AG04449 (cell line): ENCODE data around the gene CPVL.

Experiments
- CTCF ChIA-PET: fragments of 350-600 bp; formaldehyde crosslinking; extraction: SDS; loops from one replicate; lab custom pipeline; 2021; ENCODE audit warnings: antibody characterized with exemption; lab: Yijun Ruan, JAX
- POLR2A ChIA-PET: fragments of 400-600, 350-600 bp; formaldehyde crosslinking; extraction: SDS; loops from one replicate; lab custom pipeline; 2020; ENCODE audit warnings: antibody characterized with exemption, inconsistent platforms; lab: Yijun Ruan, JAX
- DNase-seq: peaks from one replicate; pipeline ENCODE4 v3.0.0-alpha.2; 2010; ENCODE audit warnings: low read depth, low spot score
- H3K4me3 ChIP-seq: 2 replicates; pipeline ENCODE4 v1.5.1; 2011; ENCODE audit warnings: low read depth, mild to moderate bottlenecking, control low read depth, low read length
- TF ChIP-seq, protein P1 (sequence below): IDR thresholded peaks from one replicate; pipeline ENCODE4 v1.5.1; 2011; ENCODE audit warnings: mild to moderate bottlenecking, moderate library complexity, low read length, control low read depth, inconsistent platforms; ENCODE audit not compliant: insufficient read depth; ENCODE audit errors: missing control alignments

CPVL gene

DNA sequence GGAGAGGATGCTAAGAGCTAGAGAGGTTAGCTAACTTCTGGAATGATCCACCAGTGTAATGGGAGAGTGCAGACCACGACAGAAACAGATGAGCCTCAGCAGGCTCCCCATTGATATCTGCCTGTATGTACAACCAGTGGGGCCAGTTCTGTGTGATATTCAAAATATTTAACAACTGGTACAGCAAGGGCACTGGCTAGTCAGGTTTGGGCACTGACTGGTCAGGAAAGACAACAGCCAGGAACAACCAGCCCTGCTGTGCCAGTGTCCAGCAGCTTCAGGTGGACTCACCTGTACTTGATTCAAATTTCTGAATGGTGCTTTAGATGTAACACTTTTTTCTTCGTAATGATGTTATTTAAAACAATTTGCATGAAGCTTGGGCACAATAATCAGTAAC lies 182.3 kb downstream of the CPVL start:
- CTCF ChIA-PET: interaction anchor here (1.2 to 2.3 kb wide), 3 partner anchors 16 to 53 kb away, joined by 3 to 6 read pairs (median 5); no protein-coding TSS in a partner anchor
- H3K4me3 ChIP-seq: no peak overlapping the region
- no peak for DNase-seq
- POLR2A ChIA-PET: no interaction called here
- TF ChIP-seq, protein P1, sequence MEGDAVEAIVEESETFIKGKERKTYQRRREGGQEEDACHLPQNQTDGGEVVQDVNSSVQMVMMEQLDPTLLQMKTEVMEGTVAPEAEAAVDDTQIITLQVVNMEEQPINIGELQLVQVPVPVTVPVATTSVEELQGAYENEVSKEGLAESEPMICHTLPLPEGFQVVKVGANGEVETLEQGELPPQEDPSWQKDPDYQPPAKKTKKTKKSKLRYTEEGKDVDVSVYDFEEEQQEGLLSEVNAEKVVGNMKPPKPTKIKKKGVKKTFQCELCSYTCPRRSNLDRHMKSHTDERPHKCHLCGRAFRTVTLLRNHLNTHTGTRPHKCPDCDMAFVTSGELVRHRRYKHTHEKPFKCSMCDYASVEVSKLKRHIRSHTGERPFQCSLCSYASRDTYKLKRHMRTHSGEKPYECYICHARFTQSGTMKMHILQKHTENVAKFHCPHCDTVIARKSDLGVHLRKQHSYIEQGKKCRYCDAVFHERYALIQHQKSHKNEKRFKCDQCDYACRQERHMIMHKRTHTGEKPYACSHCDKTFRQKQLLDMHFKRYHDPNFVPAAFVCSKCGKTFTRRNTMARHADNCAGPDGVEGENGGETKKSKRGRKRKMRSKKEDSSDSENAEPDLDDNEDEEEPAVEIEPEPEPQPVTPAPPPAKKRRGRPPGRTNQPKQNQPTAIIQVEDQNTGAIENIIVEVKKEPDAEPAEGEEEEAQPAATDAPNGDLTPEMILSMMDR: no peak

DNA sequence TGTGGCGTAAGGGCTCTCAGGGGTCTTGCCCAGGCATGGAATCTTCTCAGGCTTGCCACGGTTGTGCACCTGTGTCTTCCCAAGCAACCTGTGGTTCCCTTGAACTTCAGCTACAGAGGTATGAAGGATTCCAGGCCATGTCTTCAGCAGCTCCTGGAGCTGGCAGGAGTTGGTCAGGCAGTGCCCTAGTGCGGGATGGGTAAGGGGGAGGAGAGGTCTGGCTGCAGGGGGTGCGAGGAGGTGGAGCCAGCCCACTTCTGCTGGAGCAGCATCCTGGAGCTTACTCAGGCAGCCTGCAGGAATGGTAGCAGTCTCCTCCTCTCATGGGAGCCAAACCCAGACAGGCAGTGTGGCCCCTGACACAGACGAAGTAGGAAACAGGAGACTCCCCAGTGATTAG lies 184.4 kb downstream of the CPVL start:
- no peak overlapping the region for H3K4me3 ChIP-seq
- TF ChIP-seq, protein P1: no peak
- ChIA-PET POLR2A (interaction anchor here (0.6 kb wide), 1 partner anchor 1112 kb away, joined by 3 read pairs; no protein-coding TSS in a partner anchor), CTCF (interaction anchor here (0.7 to 2.8 kb wide), 10 partner anchors 9 to 144 kb away, joined by 3 to 11 read pairs (median 4); no protein-coding TSS in a partner anchor)
- no peak for DNase-seq

DNA sequence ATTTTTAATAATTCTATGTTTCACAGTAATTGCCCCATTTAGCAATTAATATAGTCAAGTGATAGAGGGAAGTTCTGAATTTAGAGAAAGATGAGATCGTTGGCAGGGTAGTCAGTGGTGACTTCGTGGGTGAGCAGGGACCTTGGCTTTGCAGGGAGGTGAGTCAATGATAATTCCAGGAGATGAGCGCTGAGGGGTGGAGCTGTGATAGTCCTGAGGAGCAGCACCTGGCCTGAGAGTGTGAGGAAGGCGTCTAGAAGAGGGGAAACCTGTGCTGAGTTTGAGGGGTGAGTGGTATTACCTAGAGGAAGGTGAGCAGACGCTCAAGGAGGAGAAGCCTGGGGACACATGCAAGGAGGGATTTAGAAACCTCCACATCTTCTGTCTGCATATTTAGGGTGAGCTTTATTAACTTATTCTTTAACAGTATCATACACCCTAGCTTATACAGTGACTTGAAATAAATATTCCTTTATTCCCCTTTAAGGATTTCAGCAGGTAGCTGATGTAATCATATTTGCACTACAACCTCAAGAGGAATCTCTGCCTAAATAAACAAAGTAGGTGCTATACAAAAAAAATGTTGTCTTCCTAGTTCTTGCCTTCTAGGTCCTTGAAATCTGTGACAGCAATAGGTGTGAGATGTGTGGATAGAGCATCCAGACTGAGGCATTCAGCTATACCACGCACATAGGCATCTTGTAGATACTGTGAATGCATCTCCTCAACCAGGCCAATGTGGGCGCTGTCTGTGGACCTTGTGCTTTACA lies 186.1 kb downstream of the CPVL start:
- DNase-seq: no peak
- H3K4me3 ChIP-seq: no peak overlapping the region
- ChIA-PET POLR2A (interaction anchor here (0.6 kb wide), 1 partner anchor 121 kb away, joined by 3 read pairs; no protein-coding TSS in a partner anchor), CTCF (interaction anchor here (0.9 to 2.8 kb wide), 6 partner anchors 13 to 146 kb away, joined by 3 to 11 read pairs (median 3); no protein-coding TSS in a partner anchor)
- TF ChIP-seq, protein P1: no peak

DNA sequence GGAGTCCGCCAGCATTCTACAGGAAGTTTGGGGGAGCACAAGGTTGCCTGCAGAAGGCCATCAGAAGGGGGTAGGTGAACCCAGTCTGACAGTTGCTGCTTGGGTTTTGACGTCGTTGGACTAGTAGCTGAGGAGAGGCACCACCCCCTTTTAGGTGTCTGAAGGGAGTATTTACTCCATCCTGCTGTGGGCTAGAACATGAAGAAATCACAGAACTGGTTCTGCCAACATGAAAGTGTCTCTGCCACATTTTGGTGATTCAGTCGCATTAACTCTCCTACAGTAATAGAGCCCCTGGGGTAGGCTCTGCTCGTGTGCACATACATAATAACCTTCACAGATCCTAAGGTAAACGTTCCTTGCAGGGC lies 187.4 kb downstream of the CPVL start:
- no peak overlapping the region; the same call in 1 of the 2 replicates for H3K4me3 ChIP-seq
- DNase-seq: no peak
- TF ChIP-seq, protein P1: no peak
- ChIA-PET POLR2A (no interaction called here), CTCF (interaction anchor here (1.0 to 26.0 kb wide), 6 partner anchors 12 to 150 kb away, joined by 3 to 767 read pairs (median 32); no protein-coding TSS in a partner anchor)

DNA sequence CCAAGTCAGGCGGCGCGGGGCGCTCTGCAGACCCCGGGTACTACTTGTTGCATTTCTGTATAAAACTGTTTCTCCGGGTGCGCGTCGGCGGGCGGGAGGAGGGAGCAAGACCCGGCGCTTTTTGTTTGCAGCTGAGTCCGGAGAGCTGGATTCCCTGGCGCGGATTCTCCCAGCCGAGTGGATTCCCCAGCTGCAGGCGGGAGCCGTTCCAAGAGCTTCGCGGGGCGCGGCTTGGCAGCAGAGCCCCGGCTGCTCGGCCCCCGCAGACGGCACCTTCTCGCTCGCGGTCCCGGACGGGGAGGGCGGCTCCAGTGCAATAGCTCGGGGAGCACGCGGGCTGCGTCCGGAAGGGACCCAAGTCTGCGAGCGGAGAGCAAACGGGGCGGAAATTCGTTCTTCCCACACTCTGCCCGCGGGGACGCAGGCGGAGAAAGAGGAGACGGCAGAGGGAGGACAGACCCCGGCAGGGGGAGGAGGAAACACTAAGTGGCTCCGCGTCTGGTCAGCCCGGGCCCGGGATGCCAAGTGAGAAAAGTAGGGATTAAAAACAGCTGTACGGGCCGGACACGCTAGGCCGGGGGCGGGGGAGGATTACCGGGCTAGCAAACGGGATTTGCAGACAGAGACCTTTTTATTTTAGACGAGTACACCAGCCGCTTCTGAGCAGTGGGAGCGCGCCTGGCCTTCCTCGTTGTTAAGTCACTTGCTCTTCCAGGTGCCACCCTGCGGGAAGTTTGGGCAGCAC lies 187.9 kb downstream of the CPVL start, which contains the start of gene TRIL:
Gene TRIL, minus strand, starts transcription at position 96 of the 745 bp plus-strand sequence. CDS start 284 bp downstream, outside the sequence.
- POLR2A ChIA-PET: no interaction called here
- DNase-seq: no peak
- TF ChIP-seq, protein P1: no peak
- CTCF ChIA-PET: interaction anchor here (0.6 to 26.0 kb wide), 12 partner anchors 13 to 451 kb away, joined by 3 to 767 read pairs (median 12); no protein-coding TSS in a partner anchor
- peak within 1 kb of the TSS; percentile 56 for H3K4me3 ChIP-seq
